ENCODE measurements around the gene FAAP100. TPM values are rescaled to one million over a fixed set of nuclear protein-coding genes. Genes with fewer than 3 reads are reported as not detected.

Gene FAAP100
- total and polyA plus RNA-seq, 2 experiments from 2014 or later, result 18.3 to 34.4 TPM

DNA sequence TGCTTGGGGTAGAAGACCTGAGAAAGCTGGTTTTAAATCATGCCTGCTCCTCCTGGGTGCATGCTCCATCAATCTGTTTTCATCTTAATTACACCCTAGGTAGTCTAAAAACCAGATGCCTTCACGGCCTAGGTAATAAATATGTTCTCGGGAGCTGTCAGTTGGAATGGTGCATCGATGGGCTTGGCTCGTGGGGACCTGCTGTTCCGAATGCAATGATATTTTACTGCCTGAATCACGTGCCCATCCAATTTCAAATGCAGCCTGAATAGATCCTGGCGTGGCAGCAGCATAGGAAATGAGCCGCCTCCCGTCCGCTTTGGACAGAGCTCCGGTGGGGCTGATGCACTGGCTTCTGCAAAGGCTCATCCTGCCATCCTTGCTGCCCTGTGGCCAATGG, 18.8 kb upstream of the FAAP100 start:
- Histone ChIP-seq H3K79me2 (peaks cover 13% of the 10 kb centered on the region), H3K27me3 (no peaks in the 10 kb centered on the region), H3K9me3 (ENCODE audit: low read depth) (no peaks in the 10 kb centered on the region), H2AFZ (no peak overlapping the region), H3K36me3 (replicated peaks; ENCODE audit: insufficient read depth, low read depth) (no peaks in the 10 kb centered on the region), H3K27ac (no peak overlapping the region), H4K20me1 (ENCODE audit: insufficient read depth, poor library complexity, severe bottlenecking) (no peaks in the 10 kb centered on the region), H3K4me3 (no peak overlapping the region), H3K9me2 (replicated peaks; ENCODE audit: insufficient read depth) (no peaks in the 10 kb centered on the region), H3K4me2 (no peak overlapping the region), H3K4me1 (ENCODE audit: insufficient read depth) (peaks cover 29% of the 10 kb centered on the region)
- WGBS (ENCODE audit: low lambda C conversion rate, missing lambda C conversion rate), result 94% methylated on average over 11 of the region's 11 CpGs
- TF ChIP-seq EZH2phosphoT487 (IDR thresholded peaks at IDR 0.05; ENCODE audit: low read depth, severe bottlenecking, unreplicated experiment), result no peak
- TF ChIP-seq EZH2 (IDR thresholded peaks at IDR 0.05; ENCODE audit: borderline replicate concordance), result no peak
- TF ChIP-seq, protein P1, sequence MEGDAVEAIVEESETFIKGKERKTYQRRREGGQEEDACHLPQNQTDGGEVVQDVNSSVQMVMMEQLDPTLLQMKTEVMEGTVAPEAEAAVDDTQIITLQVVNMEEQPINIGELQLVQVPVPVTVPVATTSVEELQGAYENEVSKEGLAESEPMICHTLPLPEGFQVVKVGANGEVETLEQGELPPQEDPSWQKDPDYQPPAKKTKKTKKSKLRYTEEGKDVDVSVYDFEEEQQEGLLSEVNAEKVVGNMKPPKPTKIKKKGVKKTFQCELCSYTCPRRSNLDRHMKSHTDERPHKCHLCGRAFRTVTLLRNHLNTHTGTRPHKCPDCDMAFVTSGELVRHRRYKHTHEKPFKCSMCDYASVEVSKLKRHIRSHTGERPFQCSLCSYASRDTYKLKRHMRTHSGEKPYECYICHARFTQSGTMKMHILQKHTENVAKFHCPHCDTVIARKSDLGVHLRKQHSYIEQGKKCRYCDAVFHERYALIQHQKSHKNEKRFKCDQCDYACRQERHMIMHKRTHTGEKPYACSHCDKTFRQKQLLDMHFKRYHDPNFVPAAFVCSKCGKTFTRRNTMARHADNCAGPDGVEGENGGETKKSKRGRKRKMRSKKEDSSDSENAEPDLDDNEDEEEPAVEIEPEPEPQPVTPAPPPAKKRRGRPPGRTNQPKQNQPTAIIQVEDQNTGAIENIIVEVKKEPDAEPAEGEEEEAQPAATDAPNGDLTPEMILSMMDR (IDR thresholded peaks at IDR 0.05; ENCODE audit: poor library complexity), result no peak
- DNase-seq (ENCODE audit: low spot score), result no peak

DNA sequence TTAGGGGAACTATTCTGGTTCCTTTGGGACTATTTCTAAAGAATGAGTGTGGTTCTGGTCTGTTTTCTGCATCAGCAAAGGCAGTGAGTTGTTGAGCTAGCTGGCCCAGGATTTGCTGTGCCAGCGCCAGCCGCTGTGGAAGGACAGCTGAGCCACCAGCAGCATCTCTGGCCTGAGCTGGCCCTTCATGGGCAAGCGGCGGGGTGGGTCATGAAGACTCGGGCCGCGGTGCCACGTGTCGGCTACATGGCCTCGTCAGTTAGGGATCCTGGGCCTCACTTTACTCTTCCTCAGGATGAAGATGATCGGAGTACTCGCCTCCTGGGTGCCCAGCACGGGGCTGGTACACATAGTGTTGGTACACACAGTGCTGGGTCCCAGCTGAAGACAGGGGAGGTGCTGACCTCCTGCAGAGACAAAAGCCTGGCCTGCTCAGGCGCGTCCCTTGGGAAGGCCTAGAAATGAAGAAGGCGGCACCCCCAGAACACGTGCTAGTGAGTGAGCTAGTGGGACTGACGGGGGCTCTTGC, 17.9 kb upstream of the FAAP100 start:
- Histone ChIP-seq H3K9me3 (ENCODE audit: low read depth) (no peaks in the 10 kb centered on the region), H3K4me2 (no peak overlapping the region), H3K4me3 (no peak overlapping the region), H3K4me1 (ENCODE audit: insufficient read depth) (peaks cover 37% of the 10 kb centered on the region), H3K79me2 (peaks cover 11% of the 10 kb centered on the region), H3K27me3 (no peaks in the 10 kb centered on the region), H3K9me2 (replicated peaks; ENCODE audit: insufficient read depth) (no peaks in the 10 kb centered on the region), H3K27ac (no peak overlapping the region), H2AFZ (no peak overlapping the region), H3K36me3 (replicated peaks; ENCODE audit: insufficient read depth, low read depth) (no peaks in the 10 kb centered on the region), H4K20me1 (ENCODE audit: insufficient read depth, poor library complexity, severe bottlenecking) (no peaks in the 10 kb centered on the region)
- TF ChIP-seq EZH2 (IDR thresholded peaks at IDR 0.05; ENCODE audit: borderline replicate concordance), result no peak
- no peak for TF ChIP-seq EZH2phosphoT487 (IDR thresholded peaks at IDR 0.05; ENCODE audit: low read depth, severe bottlenecking, unreplicated experiment)
- TF ChIP-seq, protein P1 (IDR thresholded peaks at IDR 0.05; ENCODE audit: poor library complexity), result no peak
- no peak for DNase-seq (ENCODE audit: low spot score)
- WGBS (ENCODE audit: low lambda C conversion rate, missing lambda C conversion rate), result 98% methylated on average over 18 of the region's 18 CpGs

GRCh38 chr17:81568416-81568815, 16.3 kb upstream of the FAAP100 start:
- Histone ChIP-seq H3K36me3 (replicated peaks; ENCODE audit: insufficient read depth, low read depth) (no peaks in the 10 kb centered on the region), H4K20me1 (ENCODE audit: insufficient read depth, poor library complexity, severe bottlenecking) (no peaks in the 10 kb centered on the region), H3K9me3 (ENCODE audit: low read depth) (no peaks in the 10 kb centered on the region), H3K4me2 (no peak overlapping the region), H3K27ac (no peak overlapping the region), H3K9me2 (replicated peaks; ENCODE audit: insufficient read depth) (no peaks in the 10 kb centered on the region), H2AFZ (no peak overlapping the region), H3K79me2 (peaks cover 7% of the 10 kb centered on the region), H3K4me1 (ENCODE audit: insufficient read depth) (peaks cover 30% of the 10 kb centered on the region), H3K27me3 (no peaks in the 10 kb centered on the region), H3K4me3 (no peak overlapping the region)
- no peak for DNase-seq (ENCODE audit: low spot score)
- TF ChIP-seq EZH2 (IDR thresholded peaks at IDR 0.05; ENCODE audit: borderline replicate concordance), result no peak
- WGBS (ENCODE audit: low lambda C conversion rate, missing lambda C conversion rate), result 94% methylated on average over 10 of the region's 10 CpGs

- no peak overlapping the region for H2AFZ ChIP-seq
- 82% methylated on average over 4 of the region's 4 CpGs for WGBS (ENCODE audit: low lambda C conversion rate, missing lambda C conversion rate)
- peaks cover 30% of the 10 kb centered on the region for H3K4me1 ChIP-seq (ENCODE audit: insufficient read depth)
- no peak overlapping the region for H3K4me3 ChIP-seq
- no peaks in the 10 kb centered on the region for H3K9me3 ChIP-seq (ENCODE audit: low read depth)
- TF ChIP-seq EZH2 (IDR thresholded peaks at IDR 0.05; ENCODE audit: borderline replicate concordance) (no peak), EZH2phosphoT487 (IDR thresholded peaks at IDR 0.05; ENCODE audit: low read depth, severe bottlenecking, unreplicated experiment) (no peak)
- TF ChIP-seq, protein P1 (IDR thresholded peaks at IDR 0.05; ENCODE audit: poor library complexity), result no peak
- no peak for DNase-seq (ENCODE audit: low spot score)
- no peaks in the 10 kb centered on the region for H4K20me1 ChIP-seq (ENCODE audit: insufficient read depth, poor library complexity, severe bottlenecking)
- peak overlapping the region; percentile 89 for H3K27ac ChIP-seq
- no peaks in the 10 kb centered on the region for H3K9me2 ChIP-seq (replicated peaks; ENCODE audit: insufficient read depth)
- H3K4me2 ChIP-seq, result peak overlapping the region; percentile 72
- no peaks in the 10 kb centered on the region for H3K27me3 ChIP-seq
- no peaks in the 10 kb centered on the region for H3K36me3 ChIP-seq (replicated peaks; ENCODE audit: insufficient read depth, low read depth)
- H3K79me2 ChIP-seq, result no peaks in the 10 kb centered on the region
These were observed 15.0 kb upstream of the FAAP100 start for GRCh38 chr17:81567191-81567590.

All from hepatocyte (in vitro differentiated cells).